SJCRH30 (cell line): Measurements from ENCODE around the gene CCDC85C. TPM values are rescaled to one million over a fixed set of nuclear protein-coding genes. Genes with fewer than 3 reads are reported as not detected.

Experiments
- DNase-seq, 2 experiments: peaks; one replicate each; pipeline ENCODE4 v3.0.0-alpha.2; 2015 to 2020
- H3K27ac ChIP-seq: fragments of 250-450 bp; sonication (Bioruptor Pico); 2 replicates; pipeline ENCODE4 v1.5.1; 2020; ENCODE audit warnings: mild to moderate bottlenecking, moderate library complexity
- H3K27me3 ChIP-seq: fragments of 250-450 bp; sonication (Bioruptor Pico); 2 replicates; pipeline ENCODE4 v1.5.1; 2020; ENCODE audit warnings: mild to moderate bottlenecking, moderate library complexity
- H3K36me3 ChIP-seq: fragments of 250-450 bp; sonication (Bioruptor Pico); 2 replicates; pipeline ENCODE4 v1.5.1; 2020; ENCODE audit warnings: mild to moderate bottlenecking, moderate library complexity
- H3K4me1 ChIP-seq: fragments of 250-450 bp; sonication (Bioruptor Pico); 2 replicates; pipeline ENCODE4 v1.5.1; 2020; ENCODE audit warnings: mild to moderate bottlenecking, moderate library complexity
- H3K4me3 ChIP-seq: fragments of 250-450 bp; sonication (Bioruptor Pico); 2 replicates; pipeline ENCODE4 v1.5.1; 2020; ENCODE audit warnings: mild to moderate bottlenecking, moderate library complexity
- H3K9me3 ChIP-seq: fragments of 250-450 bp; sonication (Bioruptor Pico); replicated peaks from 2 replicates; pipeline ENCODE4 v1.5.1; 2020; ENCODE audit warnings: mild to moderate bottlenecking, moderate library complexity
- total RNA-seq: library from RNA; depleted of rRNA; stranded (reverse); fragments of >200 nt; shearing (Covaris generic); gene quantifications from 2 replicates; pipeline ENCODE4 v1.2.3, GENCODE V29; 2014

CCDC85C gene
- total RNA-seq, 1 experiment from 2014 or later = 12.9 TPM

GRCh38 chr14:99497894-99498293, 106.1 kb downstream of the CCDC85C start:
- Histone ChIP-seq H3K9me3 (no peaks in the 10 kb centered on the region), H3K27ac (no peak overlapping the region), H3K4me3 (no peak overlapping the region), H3K27me3 (no peaks in the 10 kb centered on the region), H3K36me3 (peaks cover 49% of the 10 kb centered on the region), H3K4me1 (no peaks in the 10 kb centered on the region)
- no peak for DNase-seq

GRCh38 chr14:99497341-99497740, 106.7 kb downstream of the CCDC85C start:
- no peak for DNase-seq
- no peak overlapping the region for H3K4me3 ChIP-seq
- H3K9me3 ChIP-seq = no peaks in the 10 kb centered on the region
- no peak overlapping the region for H3K27ac ChIP-seq
- H3K4me1 ChIP-seq = no peaks in the 10 kb centered on the region
- no peaks in the 10 kb centered on the region for H3K27me3 ChIP-seq
- H3K36me3 ChIP-seq = peaks cover 48% of the 10 kb centered on the region

DNA sequence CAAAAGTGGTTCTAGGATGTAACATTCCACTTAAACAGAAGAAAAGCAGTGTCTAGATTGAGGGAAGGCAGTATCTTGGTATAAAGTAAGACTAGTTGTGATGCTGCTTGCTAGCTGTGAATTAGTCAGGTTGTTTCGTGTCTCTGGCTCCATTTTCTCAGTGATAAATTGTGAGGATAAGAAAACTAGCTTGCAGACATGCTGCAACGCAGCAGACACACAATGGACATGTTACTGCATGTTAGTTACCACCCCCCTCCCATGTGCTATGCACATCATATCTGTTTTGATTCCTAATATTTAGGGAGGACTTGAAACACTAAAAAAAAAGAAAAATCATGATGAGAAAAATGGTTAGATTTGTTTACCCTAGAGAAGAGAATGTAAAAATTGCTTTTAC, 119.9 kb downstream of the CCDC85C start:
- Histone ChIP-seq H3K4me1 (no peaks in the 10 kb centered on the region), H3K36me3 (no peaks in the 10 kb centered on the region), H3K27ac (no peak overlapping the region), H3K9me3 (no peaks in the 10 kb centered on the region), H3K27me3 (no peaks in the 10 kb centered on the region), H3K4me3 (no peak overlapping the region)
- no peak for DNase-seq

DNA sequence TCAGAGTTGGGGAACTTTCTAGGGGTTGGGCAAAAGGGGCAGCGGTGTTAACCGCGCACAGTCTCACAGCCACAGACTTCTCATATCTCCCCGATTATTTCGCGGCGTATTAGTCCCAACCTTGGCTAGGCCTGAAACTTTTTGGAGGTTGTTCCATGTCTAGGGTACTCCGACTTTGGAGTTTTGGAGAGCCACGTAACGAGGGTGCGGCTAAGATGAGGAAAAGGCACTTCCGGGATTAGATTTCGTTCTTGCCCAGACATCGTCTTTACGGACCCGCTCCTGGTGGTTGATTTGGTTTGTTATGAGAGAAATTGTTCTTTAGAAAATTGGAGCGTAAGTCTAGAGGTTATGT, 122.3 kb downstream of the CCDC85C start:
- no peaks in the 10 kb centered on the region for H3K36me3 ChIP-seq
- H3K27me3 ChIP-seq = no peaks in the 10 kb centered on the region
- peak overlapping the region; percentile 80 for H3K4me3 ChIP-seq
- DNase-seq = no peak
- peak overlapping the region; percentile 80 for H3K27ac ChIP-seq
- no peaks in the 10 kb centered on the region for H3K4me1 ChIP-seq
- no peaks in the 10 kb centered on the region for H3K9me3 ChIP-seq

GRCh38 chr14:99480917-99481744, 122.9 kb downstream of the CCDC85C start, which contains the start of gene CCNK:
Gene CCNK (plus strand): TSS chr14:99481409. CDS start chr14:99492678, 11,269 bp downstream.
- Histone ChIP-seq H3K36me3 (no peaks in the 10 kb centered on the region), H3K4me1 (no peaks in the 10 kb centered on the region), H3K9me3 (no peaks in the 10 kb centered on the region), H3K27ac (peak within 1 kb of the TSS; percentile 80), H3K4me3 (peak within 1 kb of the TSS; percentile 80), H3K27me3 (no peaks in the 10 kb centered on the region)
- DNase-seq = peak; percentile 99

DNA sequence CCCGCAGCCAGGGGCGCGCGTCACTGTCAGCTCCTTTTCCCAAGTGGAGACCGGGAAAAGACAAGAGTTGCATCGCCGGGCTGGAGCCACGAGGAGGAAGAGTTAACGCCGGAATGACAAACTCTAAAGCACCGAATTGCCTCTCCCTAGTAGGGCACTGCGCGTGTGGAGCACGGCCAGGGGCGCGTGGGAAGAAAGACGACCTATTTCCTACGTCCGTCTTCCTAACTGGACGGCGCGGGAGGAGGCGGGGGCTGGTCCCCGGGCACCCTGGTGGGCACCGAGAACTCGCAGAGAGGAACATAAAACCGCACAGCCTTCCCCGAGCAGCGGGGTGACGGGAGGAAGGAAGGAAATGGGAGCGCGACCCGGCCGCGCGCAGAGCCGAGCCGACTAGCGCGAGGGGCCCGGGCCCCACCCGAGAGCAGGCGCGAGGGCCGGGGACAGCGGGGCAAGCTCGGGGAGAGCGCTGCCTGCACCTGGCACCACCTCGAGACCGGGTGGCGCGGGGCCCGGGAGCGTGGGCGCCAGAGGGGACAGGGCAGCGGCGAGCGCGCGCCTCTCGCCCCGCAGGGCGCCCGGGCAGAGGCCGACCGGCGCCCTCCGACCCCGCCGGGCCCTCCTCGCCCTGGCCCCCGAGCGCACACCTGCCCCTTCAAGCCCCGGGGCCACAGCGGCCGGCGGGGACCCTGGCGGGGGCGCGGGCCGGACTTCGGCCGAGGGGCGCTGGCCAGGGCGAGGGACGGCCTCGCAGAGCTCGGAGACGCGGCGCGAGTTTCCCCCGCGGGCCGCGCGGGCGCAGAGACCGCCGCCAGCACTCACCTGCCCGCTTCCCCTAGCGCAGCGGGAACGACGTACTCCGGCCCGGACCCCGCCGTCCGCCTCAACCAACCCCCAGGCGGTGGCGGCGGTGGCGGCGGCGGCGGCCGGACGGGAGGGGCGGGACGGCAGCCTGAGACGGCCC, 123.8 kb downstream of the CCDC85C start, which contains the start of gene SETD3:
SETD3 (minus strand) TSS at position 954 of the 964 bp plus-strand sequence. CDS start 15,054 bp downstream, outside the sequence.
- Histone ChIP-seq H3K27ac (peak within 1 kb of the TSS; percentile 80), H3K27me3 (no peaks in the 10 kb centered on the region), H3K4me1 (no peaks in the 10 kb centered on the region), H3K4me3 (peak within 1 kb of the TSS; percentile 80), H3K9me3 (no peaks in the 10 kb centered on the region), H3K36me3 (no peaks in the 10 kb centered on the region)
- DNase-seq = peak; percentile 46 to 55

- H3K9me3 ChIP-seq = no peaks in the 10 kb centered on the region
- peak overlapping the region; percentile 80 for H3K4me3 ChIP-seq
- no peaks in the 10 kb centered on the region for H3K36me3 ChIP-seq
- no peak for DNase-seq
- no peaks in the 10 kb centered on the region for H3K27me3 ChIP-seq
- peak overlapping the region; percentile 34 for H3K27ac ChIP-seq
- H3K4me1 ChIP-seq = no peaks in the 10 kb centered on the region
These were observed 124.7 kb downstream of the CCDC85C start for GRCh38 chr14:99479160-99479905.

DNA sequence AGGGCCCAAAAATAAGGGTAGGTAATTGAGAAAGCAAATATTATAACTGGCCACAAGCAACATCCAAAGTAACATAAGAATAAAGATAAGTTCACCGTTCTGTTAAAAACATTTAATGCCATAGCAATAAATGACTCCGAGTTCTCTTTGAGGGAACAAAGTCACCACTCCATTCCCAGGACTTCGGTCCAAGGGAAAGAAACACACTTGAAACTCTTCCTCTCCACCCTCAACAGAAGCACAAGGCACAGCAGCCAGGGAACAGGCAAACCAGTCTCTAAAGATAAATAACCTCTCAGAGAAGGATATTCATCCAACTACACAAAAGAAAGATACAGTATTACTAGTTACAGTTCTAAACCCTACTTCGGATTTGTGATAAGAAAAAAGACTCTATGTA, 125.9 kb downstream of the CCDC85C start:
- no peak overlapping the region for H3K4me3 ChIP-seq
- no peak for DNase-seq
- H3K4me1 ChIP-seq = no peaks in the 10 kb centered on the region; the same call in 1 of the 2 replicates
- H3K9me3 ChIP-seq = no peaks in the 10 kb centered on the region
- H3K27ac ChIP-seq = no peak overlapping the region
- no peaks in the 10 kb centered on the region for H3K27me3 ChIP-seq
- H3K36me3 ChIP-seq = no peaks in the 10 kb centered on the region

GRCh38 chr14:99476864-99477263, 127.1 kb downstream of the CCDC85C start:
- H3K4me1 ChIP-seq = peaks cover 5% of the 10 kb centered on the region
- no peaks in the 10 kb centered on the region for H3K9me3 ChIP-seq
- H3K27me3 ChIP-seq = no peaks in the 10 kb centered on the region
- no peak overlapping the region for H3K4me3 ChIP-seq
- DNase-seq = no peak
- no peak overlapping the region for H3K27ac ChIP-seq
- H3K36me3 ChIP-seq = no peaks in the 10 kb centered on the region

DNA sequence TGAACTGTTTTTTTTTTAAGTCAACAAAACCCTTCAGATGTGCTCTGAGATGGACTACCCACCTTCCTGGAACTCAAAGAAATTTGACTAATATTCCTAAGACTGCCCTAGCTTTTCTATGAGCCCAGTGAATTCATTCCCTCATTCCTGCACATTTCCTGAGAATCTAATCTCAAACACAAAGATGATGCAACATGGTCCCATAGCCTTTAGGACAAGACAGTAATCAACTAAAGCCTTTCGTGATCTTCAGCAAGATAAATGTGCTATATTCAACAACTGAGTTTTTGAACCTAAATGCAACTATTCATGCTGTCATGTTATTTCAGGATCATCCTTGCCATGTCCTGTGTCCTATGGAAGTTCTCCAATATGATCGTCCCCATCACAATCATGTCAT, 128.3 kb downstream of the CCDC85C start:
- no peaks in the 10 kb centered on the region for H3K27me3 ChIP-seq
- DNase-seq = no peak
- no peak overlapping the region for H3K27ac ChIP-seq
- peaks cover 9% of the 10 kb centered on the region for H3K4me1 ChIP-seq
- H3K9me3 ChIP-seq = no peaks in the 10 kb centered on the region
- no peaks in the 10 kb centered on the region for H3K36me3 ChIP-seq
- no peak overlapping the region for H3K4me3 ChIP-seq

DNA sequence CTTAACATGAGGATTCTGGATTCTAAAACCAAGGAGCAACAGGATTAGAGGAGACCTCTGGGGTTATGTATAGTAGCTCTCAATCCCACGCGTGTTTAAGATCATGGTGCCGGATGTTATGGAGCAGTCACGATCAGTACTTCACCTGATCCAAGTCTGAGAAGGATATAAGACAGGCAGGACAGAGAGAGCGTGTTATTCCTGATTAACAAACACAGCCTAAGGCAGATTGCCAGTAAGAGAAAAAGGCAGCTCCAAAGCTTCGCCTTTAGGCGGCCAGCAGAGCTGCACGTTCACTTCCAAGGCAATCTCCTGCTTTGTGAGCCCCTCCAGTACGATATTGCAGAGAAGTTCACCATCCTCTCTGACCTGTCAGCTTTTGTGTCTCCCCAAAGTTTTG, 128.8 kb downstream of the CCDC85C start:
- H3K36me3 ChIP-seq = no peaks in the 10 kb centered on the region
- no peak for DNase-seq
- no peak overlapping the region for H3K4me3 ChIP-seq
- H3K9me3 ChIP-seq = no peaks in the 10 kb centered on the region
- H3K4me1 ChIP-seq = peaks cover 9% of the 10 kb centered on the region
- no peaks in the 10 kb centered on the region for H3K27me3 ChIP-seq
- H3K27ac ChIP-seq = no peak overlapping the region

DNA sequence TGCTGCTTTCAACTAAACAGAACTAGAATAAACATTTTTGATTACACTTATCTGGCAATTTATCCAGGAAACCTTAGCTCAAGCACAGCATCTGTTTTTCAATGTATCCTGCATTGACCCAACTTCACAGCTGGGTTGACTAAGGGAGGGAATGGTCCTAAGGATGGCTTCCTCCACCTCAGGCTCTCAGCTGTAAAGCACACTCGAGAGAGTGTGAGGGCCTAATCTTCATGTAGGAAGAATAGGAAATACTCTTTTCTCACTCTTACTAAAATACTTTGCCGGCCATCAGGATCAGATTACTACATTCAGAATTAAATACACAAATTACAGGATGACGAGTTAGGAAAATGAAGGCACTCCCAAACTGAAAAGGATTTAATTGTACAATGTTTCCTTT, 130.5 kb downstream of the CCDC85C start:
- DNase-seq = no peak
- H3K27me3 ChIP-seq = no peaks in the 10 kb centered on the region
- no peaks in the 10 kb centered on the region for H3K36me3 ChIP-seq
- no peak overlapping the region for H3K4me3 ChIP-seq
- H3K4me1 ChIP-seq = peaks cover 9% of the 10 kb centered on the region
- no peak overlapping the region for H3K27ac ChIP-seq
- no peaks in the 10 kb centered on the region for H3K9me3 ChIP-seq

DNA sequence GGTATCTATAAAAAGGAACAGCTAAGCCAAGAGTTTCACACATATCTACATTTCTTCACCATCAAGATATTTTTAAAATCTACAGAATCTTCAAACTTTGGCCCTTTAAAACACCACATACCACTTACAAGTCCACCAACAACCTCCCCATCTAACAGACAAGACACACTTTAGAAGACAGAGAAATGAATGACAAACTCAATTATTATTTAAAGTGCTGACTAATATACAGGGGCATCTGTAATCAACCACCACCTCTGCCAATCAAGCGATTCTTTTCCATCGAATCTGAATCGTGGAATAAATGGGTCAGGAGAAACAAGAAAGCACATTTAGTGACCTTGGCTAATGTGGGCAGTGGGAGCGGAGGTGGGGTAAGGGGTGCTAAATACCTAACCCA, 131.1 kb downstream of the CCDC85C start:
- Histone ChIP-seq H3K4me1 (peaks cover 9% of the 10 kb centered on the region), H3K27ac (no peak overlapping the region), H3K27me3 (no peaks in the 10 kb centered on the region), H3K9me3 (no peaks in the 10 kb centered on the region), H3K36me3 (no peaks in the 10 kb centered on the region), H3K4me3 (no peak overlapping the region)
- DNase-seq = no peak

DNA sequence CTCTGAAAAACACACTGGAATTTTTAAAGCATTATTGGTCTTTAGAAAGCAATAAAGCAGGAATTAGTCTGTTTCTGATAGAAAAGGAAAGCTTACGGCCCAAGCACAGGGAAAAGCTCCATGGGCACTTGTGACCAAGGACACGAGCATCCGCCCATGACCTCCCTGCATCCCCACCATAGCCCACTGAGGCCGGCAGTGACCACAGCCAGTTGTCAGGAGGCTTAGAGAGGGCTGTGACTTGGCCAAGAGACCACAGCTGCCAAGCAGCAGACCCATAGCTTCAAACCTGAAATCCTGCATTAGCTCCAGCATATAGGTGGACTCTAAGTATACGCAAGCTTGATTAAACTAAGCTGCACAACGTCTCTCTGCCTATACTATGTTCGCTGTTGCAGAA, 132.3 kb downstream of the CCDC85C start:
- Histone ChIP-seq H3K4me3 (no peak overlapping the region), H3K4me1 (peaks cover 18% of the 10 kb centered on the region), H3K27ac (no peak overlapping the region), H3K27me3 (no peaks in the 10 kb centered on the region), H3K36me3 (no peaks in the 10 kb centered on the region), H3K9me3 (no peaks in the 10 kb centered on the region)
- peak; percentile 39 to 54 for DNase-seq
